H54 (cell line): ENCODE results near the gene MYO7A.
A peak's percentile ranks its signal among the peaks of the same experiment; 100 is the strongest.

Source experiments
- DNase-seq: peaks from one replicate; pipeline ENCODE4 v3.0.0; 2011; ENCODE audit warnings: low spot score, mixed read lengths; ENCODE audit not compliant: insufficient read length
- FAIRE-seq: peaks from 3 replicates; lab custom pipeline; 2011; peaks lifted over from hg19 to GRCh38; lab: Jason Lieb, UNC
- POLR2A ChIP-seq: IDR thresholded peaks from 2 replicates; pipeline ENCODE4 v1.6.1; 2011; ENCODE audit warnings: low read depth, mild to moderate bottlenecking, low read length

Gene MYO7A

DNA sequence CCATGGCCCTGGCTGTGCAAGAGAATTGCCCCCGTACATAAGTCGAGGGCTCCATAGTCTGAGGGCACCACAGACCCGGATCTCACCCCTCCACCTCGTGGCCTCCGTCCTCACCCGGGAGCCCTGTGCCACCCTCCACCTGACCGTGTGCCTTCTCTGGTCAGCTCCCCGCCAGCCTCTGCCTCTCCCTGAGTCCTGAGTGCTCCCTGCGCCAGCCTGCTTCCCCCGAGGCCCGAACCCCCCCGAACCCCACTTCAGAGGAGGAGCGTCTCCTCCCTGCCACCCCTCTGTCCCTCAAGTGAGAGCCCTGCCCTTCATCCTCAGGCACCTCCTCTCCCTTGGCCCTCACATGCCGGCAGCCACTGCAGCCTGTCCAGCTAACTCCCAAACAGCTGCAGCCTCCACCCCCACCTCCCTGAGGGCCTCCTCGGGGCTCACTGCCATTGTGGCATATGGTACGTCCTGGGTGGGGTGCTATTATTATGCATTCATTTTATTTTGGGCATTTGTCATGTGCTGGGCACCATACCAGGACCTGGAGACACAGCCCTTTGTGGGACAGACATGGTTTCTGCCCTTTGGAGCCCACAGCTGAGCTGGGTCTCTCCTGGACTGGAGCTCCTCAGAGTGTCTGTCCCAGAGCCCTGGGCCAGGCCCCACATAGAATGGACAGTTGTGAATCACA lies 67.2 kb downstream of the MYO7A start:
- no peak for FAIRE-seq
- no peak for DNase-seq
- no peak for TF ChIP-seq POLR2A

DNA sequence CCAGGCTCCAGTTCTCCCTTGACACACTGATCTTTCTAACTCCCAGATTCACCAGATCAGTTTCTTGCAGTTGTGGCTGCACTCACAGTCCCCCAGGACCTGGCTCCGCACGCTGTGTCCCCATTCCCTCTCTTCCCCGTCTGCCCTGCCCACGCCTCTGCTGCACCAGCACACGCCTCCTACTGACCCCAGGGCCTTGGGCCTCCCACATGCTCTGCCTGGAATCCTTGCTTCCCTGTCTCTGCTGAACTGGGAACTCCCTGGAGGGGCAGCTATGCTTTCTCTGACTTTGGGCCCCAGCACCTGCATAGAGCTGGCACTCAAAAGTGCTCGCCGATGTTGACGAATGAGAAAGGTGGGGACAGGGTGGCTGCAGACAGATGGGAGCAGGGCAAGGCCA lies 68.9 kb downstream of the MYO7A start:
- DNase-seq = no peak
- no peak for TF ChIP-seq POLR2A
- FAIRE-seq = no peak

DNA sequence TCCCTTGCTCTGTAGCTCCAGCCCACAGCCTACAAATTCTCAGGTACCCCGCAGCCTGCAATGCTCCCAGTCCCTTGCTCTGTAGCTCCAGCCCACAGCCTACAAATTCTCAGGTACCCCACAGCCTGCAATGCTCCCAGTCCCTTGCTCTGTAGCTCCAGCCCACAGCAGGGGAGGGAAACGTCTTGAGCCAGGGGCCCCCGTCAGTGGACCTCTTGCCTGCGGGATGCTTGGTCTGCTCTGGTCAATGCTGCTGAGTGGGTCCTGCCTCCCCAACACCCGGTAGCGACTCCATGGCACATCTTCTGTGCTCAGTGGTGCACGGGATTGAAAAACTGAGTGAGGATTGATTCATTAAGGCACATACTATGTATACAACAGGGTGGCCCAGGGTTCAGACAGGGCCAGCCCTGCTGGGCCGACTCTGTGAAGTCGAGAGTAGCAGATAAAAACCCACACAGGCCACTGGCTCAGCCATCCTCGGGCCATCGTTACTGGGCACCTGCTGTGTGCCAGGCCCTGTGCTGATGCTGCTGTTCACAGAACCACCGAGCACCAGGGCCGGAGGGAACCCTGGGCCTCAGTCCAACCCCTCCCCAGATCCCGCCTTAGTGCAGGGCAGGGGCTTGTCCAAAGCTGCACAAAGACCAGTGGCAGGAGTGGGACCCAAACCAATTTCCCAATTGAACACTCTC lies 69.7 kb downstream of the MYO7A start:
- no peak for FAIRE-seq

GRCh38 chr11:77198440-77198849 lies 70.4 kb downstream of the MYO7A start:
- no peak for FAIRE-seq
- DNase-seq = peak; percentile 42
- TF ChIP-seq POLR2A = no peak

More for the DNA sequence above, 69.7 kb downstream of the MYO7A start:
- no peak for DNase-seq
- TF ChIP-seq POLR2A = no peak

- no peak for TF ChIP-seq POLR2A
- DNase-seq = no peak
- no peak for FAIRE-seq
Measured at GRCh38 chr11:77199137-77199745, 71.2 kb downstream of the MYO7A start.

DNA sequence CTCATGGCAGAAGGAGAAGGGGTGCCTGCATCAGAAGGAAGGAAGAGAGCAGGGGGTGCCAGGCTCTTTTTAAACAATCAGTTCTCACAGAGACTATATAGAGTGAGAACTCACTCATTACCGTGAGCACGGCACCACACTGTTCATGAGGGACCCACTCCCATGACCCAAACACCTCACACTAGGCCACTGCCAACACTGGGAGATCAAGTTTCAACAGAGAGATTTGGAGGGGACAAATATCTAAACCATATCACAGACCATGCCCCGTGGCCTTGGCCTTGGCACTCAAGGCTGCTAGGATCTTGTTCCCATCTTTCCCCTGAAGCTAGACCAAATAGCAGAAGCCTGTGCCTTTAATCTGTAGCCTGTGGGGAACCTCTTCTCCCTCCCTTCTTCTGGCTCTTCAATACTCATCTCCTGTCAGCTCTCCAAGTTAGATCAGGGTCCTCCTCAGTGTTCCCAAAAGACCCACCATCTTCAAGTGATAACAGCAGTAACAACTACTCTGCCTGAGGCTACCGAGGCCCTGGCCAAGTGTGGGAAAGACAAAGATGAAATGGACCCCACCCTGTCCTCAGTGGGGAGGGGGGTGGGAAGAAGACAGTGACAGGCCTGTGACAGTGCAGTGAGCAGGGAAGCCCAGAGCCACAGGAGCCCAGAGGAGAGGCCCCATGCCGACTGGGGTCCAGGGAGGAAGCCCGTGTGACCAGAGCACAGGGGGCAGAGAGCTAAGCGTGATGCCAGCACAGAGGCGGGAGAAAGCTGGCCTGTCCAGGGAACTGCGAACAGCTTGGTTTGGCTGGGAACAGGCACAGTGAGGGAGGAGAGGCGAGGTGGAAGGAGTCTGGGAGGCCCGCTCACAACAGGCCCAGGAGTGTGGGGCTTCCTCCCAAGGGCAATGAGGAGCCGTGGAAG lies 72.6 kb downstream of the MYO7A start:
- no peak for FAIRE-seq

GRCh38 chr11:77201370-77201769 lies 73.3 kb downstream of the MYO7A start:
- TF ChIP-seq POLR2A = no peak
- FAIRE-seq = no peak
- DNase-seq = no peak

More for the DNA sequence above, 72.6 kb downstream of the MYO7A start:
- TF ChIP-seq POLR2A = no peak
- no peak for DNase-seq

DNA sequence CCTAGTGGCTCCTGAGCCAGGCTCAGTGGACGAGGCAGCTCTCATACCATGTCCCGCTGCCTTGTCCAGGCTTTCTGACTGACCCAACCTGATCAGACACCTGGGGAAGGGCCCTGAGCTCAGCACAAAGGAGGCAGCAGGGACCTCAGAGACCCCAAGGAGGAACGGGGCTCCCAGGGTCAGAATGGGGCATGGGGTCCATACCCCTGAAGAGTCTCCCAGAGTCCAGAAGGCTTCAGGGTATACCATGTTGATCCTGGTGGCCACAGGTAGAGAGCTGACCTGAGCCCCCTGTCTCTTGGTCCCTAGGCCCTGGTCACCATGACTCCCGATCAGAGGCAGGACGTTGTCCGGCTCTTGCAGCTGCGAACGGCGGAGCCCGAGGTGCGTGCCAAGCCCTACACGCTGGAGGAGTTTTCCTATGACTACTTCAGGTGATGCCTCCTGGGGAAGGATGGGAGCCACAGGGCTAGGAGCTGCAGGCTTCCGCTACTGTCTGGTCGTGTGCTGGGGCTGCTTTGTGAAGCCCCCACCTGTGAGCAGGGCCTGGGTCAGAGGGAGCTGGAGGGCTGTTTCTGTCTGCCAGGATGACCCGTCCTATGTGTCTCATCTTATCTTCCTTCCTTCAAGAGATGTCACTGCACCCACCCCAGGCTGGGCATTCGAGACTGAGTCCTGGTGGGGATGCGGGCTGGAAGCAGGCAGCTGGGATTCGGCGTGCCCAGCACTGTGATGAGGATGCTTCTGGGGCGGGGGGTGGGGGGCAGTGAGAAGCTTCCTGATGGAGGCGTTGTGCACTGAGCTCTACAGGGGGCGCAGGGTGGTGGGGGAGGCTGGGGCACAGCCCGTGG lies 74.2 kb downstream of the MYO7A start:
- TF ChIP-seq POLR2A = no peak
- FAIRE-seq (no peak), DNase-seq (no peak)

DNA sequence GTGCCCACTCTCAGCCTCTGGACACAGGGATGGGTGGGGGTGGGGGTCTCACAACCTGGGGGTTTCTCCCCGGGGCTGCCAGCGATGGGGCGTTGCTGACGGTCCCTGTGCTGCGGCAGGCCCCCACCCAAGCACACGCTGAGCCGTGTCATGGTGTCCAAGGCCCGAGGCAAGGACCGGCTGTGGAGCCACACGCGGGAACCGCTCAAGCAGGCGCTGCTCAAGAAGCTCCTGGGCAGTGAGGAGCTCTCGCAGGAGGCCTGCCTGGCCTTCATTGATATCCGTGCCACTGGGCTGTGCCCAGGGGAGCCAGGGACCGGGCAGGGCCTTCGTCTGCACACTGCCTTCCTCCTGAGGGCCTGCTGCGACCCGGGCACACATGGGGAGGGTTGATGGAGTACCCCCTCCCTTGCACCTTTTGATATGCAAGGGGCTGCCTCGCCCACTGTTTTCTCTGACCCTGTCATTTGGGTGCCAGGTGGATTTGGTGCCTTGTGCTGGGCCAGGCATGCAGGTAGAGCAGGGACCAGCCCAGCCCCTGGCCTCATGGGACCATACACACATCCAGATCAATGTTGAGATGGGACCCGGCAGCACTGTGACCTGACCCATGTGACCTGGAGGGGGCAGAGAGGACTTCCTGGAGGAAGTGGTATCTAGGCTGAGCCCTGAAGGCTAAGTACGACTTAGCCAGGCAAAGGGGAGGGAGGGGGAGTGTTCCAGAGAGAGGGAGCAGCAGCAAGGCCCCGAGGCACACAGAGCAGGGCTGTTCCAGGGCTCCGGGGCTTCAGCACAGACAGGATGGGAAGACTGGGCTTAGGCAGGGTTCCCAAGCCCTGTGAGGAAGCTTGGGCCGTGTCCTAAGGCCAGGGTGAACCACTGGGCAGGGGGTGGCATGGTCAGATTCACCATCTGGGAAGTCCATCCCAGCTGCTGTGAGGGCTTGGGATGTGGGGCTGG lies 75.2 kb downstream of the MYO7A start:
- no peak for TF ChIP-seq POLR2A
- FAIRE-seq (no peak), DNase-seq (no peak)

DNA sequence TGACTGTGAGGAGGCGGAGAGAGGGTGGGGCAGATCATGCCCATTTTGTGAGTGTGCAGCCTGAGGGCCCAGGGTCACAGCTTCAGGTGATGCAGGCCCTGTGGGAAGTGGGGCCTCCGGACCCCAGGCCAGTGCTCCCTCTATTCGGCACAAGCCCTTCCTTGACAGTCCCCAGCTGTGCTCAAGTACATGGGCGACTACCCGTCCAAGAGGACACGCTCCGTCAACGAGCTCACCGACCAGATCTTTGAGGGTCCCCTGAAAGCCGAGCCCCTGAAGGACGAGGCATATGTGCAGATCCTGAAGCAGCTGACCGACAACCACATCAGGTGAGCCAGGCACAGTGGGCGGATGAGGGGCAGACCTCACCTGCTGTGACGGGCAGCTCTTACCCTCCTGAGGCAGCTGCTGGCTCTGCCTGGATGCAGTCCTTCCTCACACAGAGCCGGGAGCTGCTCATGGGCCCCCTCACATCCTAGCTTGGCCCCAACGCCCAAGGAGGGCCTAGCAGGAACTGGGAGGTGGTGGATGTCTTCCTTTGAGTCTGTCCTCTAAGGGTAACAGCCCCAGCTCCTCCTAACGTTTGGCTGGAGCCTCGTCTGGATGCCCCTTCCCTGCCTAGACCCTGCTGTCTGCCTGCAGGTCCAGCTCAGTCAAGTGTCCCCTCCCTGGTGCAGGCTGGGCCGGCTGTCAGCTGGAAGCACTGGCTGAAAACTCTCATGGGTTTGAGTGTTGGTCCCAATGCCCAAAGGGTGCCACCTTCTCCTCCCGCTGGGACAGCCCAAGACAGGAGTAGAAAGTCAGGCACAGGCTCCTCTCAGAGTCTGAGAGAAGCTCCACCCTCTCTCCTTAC lies 76.1 kb downstream of the MYO7A start:
- DNase-seq (no peak), FAIRE-seq (no peak)
- no peak for TF ChIP-seq POLR2A
